ENCODE results near the gene HOXB2. TPM values are rescaled to one million over a fixed set of nuclear protein-coding genes. Genes with fewer than 3 reads are reported as not detected.

The HOXB2 gene
- total and polyA plus RNA-seq, 9 of the 15 experiments (the other 6 are each of a cell fraction or from before 2014, with no cell fraction given) = 2.1 to 97.7 (median 21.2) TPM

DNA sequence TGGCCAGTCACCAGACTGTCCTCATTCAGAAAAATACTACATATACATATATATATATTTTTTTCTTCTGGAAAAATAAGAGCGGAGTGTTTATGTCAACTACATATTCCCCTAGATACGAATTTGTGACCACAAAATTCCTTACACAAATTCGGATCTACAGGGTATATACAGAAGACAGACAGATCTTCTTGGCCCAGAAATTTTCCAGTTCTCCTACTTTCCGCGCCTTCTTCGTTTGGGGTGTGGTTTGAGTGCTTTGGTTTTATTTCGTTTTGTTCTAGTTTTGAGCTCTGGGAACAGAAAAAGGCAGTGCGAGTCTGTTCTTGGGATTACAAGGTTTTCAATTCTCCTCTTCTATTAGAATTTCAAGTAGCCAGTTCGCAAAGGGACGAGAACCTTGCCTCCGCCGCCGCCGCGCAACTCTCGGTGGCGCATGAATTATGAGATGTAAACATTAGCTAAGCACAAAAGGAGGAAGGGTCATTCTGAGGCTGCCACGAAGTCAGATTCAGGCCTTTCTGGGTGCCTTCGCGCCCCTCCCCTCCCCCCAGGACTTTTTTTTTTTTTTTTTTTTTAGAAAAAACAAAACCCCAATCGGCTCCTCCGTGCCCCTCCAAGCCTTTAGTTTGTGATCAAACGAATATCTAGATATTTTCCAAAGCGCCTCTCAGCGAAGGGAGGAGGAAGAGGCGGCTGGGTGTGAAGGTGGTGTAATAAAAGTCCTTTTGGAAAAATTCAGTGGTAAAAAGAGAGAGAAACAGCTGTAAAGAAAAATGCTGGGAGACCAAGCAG, 35.0 kb upstream of the HOXB2 start (continued):
- TF ChIP-seq, protein P1, sequence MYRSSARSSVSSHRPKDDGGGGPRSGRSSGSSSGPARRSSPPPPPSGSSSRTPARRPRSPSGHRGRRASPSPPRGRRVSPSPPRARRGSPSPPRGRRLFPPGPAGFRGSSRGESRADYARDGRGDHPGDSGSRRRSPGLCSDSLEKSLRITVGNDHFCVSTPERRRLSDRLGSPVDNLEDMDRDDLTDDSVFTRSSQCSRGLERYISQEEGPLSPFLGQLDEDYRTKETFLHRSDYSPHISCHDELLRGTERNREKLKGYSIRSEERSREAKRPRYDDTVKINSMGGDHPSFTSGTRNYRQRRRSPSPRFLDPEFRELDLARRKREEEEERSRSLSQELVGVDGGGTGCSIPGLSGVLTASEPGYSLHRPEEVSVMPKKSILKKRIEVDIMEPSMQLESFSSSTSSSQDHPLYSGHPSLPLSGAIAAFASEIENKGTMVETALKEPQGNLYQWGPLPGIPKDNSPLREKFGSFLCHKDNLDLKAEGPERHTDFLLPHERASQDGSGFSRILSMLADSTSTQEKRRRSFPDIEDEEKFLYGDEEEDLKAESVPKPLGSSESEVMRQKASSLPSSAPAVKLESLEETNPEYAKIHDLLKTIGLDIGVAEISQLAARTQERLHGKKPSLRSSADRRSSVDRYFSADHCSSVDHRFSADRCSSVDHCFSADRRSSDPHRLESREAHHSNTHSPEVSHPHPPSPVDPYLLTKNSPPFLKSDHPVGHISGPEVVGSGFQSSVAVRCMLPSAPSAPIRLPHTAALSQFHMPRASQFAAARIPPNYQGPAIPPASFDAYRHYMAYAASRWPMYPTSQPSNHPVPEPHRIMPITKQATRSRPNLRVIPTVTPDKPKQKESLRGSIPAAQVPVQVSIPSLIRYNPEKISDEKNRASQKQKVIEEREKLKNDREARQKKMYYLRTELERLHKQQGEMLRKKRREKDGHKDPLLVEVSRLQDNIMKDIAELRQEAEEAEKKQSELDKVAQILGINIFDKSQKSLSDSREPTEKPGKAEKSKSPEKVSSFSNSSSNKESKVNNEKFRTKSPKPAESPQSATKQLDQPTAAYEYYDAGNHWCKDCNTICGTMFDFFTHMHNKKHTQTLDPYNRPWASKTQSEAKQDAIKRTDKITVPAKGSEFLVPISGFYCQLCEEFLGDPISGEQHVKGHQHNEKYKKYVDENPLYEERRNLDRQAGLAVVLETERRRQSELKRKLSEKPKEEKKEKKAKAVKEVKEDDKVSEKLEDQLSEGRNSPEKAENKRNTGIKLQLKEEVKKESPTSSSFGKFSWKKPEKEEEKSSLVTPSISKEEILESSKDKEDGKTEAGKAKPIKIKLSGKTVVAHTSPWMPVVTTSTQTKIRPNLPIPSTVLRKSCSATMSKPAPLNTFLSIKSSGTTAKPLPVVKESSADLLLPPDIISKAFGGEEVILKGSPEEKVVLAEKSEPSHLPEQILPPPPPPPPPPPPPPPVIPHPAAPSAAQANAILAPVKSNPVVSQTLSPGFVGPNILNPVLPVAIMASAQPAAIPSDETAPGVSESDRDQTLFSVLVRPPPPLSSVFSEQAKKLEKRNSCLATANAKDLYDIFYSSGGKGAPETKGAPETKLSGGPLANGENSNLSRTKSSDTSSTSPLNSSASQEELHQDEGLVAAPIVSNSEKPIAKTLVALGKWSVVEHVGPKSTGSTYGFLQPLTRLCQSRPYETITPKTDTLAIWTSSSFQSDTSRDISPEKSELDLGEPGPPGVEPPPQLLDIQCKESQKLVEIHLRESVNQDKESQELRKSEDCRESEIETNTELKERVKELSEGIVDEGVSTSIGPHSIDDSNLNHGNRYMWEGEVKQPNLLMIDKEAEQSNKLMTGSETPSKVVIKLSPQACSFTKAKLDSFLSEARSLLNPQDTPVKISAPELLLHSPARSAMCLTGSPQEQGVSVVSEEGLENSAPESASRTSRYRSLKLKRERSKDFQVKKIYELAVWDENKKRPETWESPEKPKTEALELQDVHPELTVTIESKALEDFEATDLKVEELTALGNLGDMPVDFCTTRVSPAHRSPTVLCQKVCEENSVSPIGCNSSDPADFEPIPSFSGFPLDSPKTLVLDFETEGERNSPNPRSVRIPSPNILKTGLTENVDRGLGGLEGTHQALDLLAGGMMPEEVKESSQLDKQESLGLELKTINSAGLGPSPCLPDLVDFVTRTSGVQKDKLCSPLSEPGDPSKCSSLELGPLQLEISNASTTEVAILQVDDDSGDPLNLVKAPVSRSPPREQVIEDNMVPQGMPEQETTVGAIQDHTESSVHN (IDR thresholded peaks at IDR 0.05; ENCODE audit: borderline replicate concordance in 1 of 2, low read depth in 1 of 2) = no peak
- TF ChIP-seq ZFP36 (IDR thresholded peaks at IDR 0.05; ENCODE audit: low read depth, low read length, partially characterized antibody) (no peak), HNRNPH1 (optimal IDR thresholded peaks at IDR 0.05; ENCODE audit: low read depth, low read length) (no peak), L3MBTL2 (IDR thresholded peaks at IDR 0.05) (peak; percentile 68; the same call in 1 of the 2 replicates), HDGF (IDR thresholded peaks at IDR 0.05) (no peak), ZNF133 (CRISPR knock-in tag; IDR thresholded peaks at IDR 0.05) (no peak), KDM5B (IDR thresholded peaks at IDR 0.05; ENCODE audit: insufficient replicate concordance, low read depth, low read length) (peak; percentile 68), GMEB1 (CRISPR knock-in tag; IDR thresholded peaks at IDR 0.05) (no peak), FOSL1 (tag; conservative IDR thresholded peaks at IDR 0.05) (peak; percentile 36; the same call in 1 of the 2 replicates), HDAC1 (IDR thresholded peaks at IDR 0.05) (peak in 1 of 2 experiments; percentile 32; a peak in 1 of 4 replicates), POLR2A (conservative IDR thresholded peaks at IDR 0.05) (0 out of 2 replicates have a peak, but pooled peaks have one; percentile 35), MLLT1 (IDR thresholded peaks at IDR 0.05) (peak; percentile 81 to 88), FOS (IDR thresholded peaks at IDR 0.05; ENCODE audit: extremely low read depth, insufficient read length) (no peak), ZNF766 (CRISPR knock-in tag; conservative IDR thresholded peaks at IDR 0.05) (peak; percentile 72)
- TF ChIP-seq, protein P2, sequence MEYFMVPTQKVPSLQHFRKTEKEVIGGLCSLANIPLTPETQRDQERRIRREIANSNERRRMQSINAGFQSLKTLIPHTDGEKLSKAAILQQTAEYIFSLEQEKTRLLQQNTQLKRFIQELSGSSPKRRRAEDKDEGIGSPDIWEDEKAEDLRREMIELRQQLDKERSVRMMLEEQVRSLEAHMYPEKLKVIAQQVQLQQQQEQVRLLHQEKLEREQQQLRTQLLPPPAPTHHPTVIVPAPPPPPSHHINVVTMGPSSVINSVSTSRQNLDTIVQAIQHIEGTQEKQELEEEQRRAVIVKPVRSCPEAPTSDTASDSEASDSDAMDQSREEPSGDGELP (CRISPR knock-in tag; IDR thresholded peaks at IDR 0.05; ENCODE audit: borderline replicate concordance) = no peak
